ENCODE data around the gene PITRM1.

DNA sequence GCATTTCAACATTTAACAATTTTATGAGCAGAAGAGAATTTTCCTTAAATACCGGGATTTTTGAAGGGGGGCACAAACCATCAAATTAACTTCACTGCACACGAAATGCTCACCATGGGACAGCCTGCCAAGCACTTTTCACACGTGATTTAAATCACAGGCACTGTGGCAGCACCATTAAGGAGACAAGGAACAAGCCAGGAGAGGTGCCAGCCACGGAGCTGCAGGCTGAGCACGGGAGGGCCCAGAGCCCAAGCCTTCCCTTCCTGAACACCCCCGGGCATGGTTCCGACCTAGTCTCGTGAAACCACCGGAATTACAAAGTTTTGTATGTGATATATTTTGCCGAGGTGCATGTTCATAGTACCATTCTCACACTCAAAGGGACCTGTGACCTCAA lies 13.4 kb downstream of the PITRM1 start:
- TF ChIP-seq CTCF (IDR thresholded peaks at IDR 0.05 in 4 of 5, conservative IDR thresholded peaks at IDR 0.05 in 1 of 5) (no peak), POLR2A (IDR thresholded peaks at IDR 0.05) (no peak)
